Inferior parietal cortex (tissue), 1 donor: ENCODE data around the gene CNIH3.
"Not testable (repeated sequence)": the region's sequence is repeated elsewhere in the genome, so short reads cannot be mapped to it uniquely, and the experiment has no call there.

ENCODE experiments used
- DNase-seq: peaks from one replicate; pipeline ENCODE4 v3.0.0-alpha.2; 2016; ENCODE audit errors: extremely low spot score

The CNIH3 gene

GRCh38 chr1:224643653-224644052 is 27.5 kb downstream of the CNIH3 start:
- DNase-seq: no peak

DNA sequence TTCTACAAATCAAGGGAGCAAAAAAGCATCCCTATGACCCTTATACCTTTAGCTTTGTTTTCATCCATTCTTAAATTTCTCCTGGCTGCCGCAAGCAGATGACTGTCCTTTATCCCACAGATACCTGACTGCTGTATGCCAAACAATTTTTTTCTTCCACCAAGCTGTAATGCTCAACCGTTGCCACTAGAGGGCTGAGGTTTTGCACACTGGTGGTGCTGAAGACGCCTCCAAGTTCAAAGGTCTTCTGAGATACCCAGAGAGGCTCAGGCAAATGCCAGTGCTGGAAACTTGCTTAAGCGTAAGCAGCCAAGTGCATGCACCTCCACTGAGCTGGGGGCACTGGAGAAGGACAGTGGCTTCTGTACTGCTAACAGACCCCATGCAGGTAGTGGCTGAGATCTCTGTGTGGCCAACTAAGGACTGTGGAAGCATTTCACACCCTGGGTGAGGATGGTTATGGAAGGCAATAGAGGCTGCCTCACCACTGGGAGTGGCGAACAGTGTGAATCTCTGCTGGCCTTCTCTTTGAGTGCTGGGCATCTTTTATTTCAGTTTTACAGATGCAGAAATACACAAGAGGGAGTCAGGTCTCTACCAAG is 28.5 kb downstream of the CNIH3 start:
- DNase-seq: peak; percentile 80

DNA sequence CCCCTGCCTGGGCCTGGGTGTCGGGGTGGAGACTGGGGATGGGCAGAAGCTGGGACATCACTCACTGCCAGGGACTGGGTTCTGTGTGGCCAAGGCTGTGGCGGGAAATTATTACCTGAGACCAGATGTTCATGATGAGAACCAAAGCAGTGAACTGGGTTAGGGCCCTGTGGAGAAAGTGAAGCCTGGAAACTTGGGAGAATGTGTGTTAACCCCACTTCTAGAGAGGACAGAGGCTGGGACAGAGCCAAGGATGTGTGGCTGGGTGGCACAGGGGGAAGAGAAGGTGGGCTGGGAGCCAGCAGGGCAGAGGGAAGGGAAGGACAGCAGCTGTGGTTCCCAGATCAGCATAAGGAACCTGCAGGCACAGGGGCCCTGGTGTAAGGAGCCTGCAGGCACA is 31.3 kb downstream of the CNIH3 start:
- DNase-seq: no peak

DNA sequence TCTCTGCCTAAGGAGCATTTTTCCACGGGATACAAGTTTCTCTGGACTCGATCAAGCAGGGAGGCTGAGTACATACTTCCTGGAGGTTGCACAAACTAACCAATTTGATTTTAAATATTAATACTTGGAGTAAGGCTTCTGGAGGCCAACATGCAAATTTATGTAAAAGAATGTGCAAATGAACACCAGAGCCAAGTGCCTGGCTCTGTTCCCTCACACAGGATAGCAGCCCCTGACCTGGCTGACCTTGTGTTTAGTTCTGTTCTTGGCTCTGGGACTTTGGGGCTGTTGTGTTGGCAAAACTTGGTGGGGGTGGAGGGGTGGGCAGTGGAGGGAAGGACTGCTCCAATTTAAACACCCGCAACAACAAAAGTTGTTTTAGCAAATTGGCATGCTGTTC is 34.2 kb downstream of the CNIH3 start:
- DNase-seq: no peak

- no peak for DNase-seq
These were observed 35.1 kb downstream of the CNIH3 start for GRCh38 chr1:224651188-224651587.

DNA sequence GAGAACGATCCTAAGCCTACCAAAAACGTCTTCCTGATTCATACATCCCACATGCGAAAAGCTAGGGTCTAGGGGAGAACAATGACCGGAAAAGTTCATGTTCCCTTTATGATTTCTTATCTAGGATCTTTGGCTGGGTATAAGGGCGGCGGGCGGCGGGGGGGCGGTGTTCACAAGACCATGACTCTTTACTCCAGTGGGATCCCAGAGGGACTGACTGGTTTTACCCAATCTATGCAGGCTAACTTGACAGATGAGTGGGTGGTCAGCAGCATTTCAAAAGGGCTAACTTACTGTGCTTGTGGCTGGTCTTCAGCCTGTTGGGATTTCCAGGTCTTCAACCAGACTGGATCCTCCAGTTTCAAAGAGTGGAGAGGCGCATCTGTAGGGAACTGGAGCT is 40.3 kb downstream of the CNIH3 start:
- no peak for DNase-seq

- DNase-seq: no peak
These were observed 44.0 kb downstream of the CNIH3 start for GRCh38 chr1:224660074-224660473.

GRCh38 chr1:224662870-224663269 is 46.8 kb downstream of the CNIH3 start:
- no peak for DNase-seq

DNA sequence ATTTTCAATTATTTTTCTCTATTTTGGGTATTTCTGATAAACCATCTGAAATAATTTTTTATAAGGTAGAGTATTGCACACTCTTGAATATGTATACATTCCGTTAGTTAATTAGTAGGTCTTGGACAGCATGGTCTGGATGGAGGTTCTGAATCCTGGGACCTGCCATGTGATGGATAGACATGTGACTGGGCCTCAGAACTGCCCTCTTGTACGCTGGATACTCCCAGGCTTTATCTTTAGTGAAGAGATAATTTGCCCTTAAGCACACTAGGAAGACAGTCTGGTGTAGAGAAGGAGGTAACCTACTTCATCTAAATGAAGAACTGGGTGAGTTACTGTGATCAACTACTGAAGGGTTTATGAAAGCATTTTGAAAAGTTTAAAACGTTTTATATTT is 48.9 kb downstream of the CNIH3 start:
- DNase-seq: no peak

DNA sequence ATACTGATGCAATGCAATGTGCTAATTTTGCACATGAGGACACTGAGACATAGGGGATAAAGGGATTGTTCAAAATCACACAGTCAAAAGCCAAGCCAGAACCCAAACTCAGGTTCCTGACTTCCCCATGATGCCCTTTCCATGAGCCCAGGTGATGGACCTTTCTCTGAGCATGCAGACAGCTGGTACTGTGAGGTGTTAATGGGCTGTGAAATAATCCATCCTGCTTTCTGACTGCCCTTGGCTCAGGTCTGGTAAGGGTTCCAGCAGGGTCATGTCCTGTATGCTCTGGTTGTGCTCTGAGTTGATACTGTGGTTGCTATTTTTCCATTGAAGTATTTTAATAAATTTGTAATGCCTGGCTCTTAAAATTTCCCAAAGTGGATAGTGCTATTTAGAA is 50.0 kb downstream of the CNIH3 start:
- no peak for DNase-seq

DNA sequence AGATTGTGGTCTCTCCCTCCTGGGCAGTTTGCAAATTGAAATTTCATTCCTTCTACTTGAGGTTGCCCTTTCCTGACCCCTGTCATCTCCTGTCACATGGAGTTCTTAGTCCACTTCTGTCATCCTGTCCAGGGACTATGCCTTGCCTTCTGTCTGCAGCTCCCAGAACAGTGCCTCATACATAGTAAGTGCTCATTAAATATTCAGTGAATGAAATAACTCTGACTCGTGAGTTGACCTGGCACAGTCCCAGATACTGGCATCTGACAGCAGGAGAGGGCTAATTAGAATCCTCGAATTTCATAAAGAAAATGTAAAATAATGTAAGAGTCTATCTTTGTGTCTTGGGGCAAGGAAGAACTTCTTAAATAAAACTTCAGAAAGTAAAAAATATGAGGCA is 50.8 kb downstream of the CNIH3 start:
- no peak for DNase-seq

- no peak for DNase-seq
These were observed 52.9 kb downstream of the CNIH3 start for GRCh38 chr1:224668984-224669383.

- DNase-seq: no peak
These were observed 53.3 kb downstream of the CNIH3 start for GRCh38 chr1:224669403-224669802.

DNA sequence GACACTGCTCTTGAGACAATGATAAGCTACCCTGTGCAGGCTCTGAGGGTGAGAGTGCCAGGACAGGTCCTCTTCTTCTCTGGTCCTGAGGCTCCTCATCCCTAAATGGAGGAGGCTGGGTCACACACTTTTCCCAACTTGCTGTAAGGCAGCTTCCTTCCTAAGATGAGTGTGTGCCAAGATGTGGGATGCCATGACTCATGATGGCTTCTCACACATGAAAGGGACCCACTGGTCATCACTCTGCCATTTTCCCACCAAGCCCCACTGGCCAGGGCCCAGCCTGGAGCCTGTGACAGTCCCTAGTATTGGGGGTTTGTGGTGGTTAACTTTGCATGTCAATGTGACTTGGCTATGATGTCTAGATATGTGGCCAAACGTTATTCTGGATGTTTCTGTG is 54.4 kb downstream of the CNIH3 start:
- no peak for DNase-seq

DNA sequence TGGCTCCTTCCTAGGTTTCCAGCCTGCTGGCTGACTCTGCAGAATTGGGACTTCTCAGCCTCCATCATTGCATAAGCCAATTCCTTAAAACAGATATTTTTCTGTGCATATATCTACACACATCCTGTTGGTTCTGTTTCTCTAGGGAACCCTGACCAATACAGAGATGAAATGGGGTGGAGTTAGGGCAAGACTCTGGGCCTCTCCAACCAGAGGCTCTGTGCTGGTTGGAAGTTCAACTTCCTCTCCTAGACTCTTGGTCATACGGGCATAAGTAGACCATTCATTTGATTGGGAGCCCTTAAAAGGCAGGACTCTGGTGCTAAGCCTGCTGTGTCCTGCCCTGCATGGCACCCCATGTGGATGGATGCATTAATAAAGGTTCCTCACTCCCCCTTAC is 55.0 kb downstream of the CNIH3 start:
- DNase-seq: no peak

DNA sequence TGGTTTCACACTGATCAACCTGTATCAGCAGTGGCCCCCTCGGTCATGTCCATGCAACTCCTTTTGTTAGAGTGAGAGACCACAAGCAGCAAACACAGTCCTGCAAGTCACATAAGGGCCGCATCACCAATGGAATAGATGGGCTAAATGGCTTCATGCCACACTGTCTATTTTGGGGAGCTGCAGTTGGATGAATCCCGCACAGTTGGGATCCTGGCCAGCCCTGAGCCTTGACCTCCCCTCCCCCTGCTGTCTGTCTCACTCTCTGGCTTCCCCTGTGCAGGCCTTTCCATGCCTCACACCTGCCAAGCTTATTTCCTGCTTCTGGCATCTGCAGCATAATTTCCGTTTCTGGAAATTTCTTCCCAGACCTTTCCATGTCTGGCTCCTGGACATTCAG is 57.0 kb downstream of the CNIH3 start:
- no peak for DNase-seq

GRCh38 chr1:224675590-224675989 is 59.5 kb downstream of the CNIH3 start:
- no peak for DNase-seq

GRCh38 chr1:224676551-224676950 is 60.4 kb downstream of the CNIH3 start:
- DNase-seq: no peak

DNA sequence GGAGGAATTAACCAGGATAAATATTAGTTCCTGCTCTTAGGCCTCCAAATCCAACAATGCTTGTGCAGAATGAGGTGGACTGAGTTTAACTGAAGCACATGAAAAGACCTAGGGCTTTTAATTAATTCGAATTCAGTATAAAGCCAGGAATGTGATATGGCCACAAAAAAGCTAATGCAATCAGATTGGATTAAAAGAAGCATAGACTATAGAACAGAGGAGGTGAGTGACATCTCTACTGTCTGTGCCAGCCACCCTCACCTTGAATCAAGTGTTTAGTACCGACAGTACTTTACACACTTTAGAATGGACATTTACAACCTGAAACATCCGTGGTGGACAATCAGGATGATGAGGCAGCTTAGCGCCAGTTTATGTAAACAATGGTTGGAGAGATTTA is 62.1 kb downstream of the CNIH3 start:
- DNase-seq: no peak

DNA sequence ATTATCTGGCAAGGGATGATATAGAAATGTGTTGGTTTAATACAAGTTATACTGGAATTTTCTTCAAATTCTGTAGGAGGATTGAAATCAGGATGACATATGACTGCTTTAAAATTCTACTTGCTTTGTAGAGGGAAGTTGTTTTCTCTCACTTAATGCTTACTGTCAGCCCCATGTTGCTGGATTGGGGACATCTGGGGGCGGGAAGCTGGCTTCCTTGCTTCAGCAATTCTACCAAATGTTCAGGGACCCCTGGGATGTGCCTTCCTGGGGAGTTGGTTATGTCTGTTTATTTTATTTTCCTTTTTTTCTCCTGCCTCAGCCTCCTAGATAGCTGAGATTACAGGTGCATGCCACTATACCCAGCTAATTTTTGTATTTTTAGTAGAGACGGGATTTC is 63.5 kb downstream of the CNIH3 start:
- no peak for DNase-seq

GRCh38 chr1:224681816-224682215 is 65.7 kb downstream of the CNIH3 start:
- no peak for DNase-seq

DNA sequence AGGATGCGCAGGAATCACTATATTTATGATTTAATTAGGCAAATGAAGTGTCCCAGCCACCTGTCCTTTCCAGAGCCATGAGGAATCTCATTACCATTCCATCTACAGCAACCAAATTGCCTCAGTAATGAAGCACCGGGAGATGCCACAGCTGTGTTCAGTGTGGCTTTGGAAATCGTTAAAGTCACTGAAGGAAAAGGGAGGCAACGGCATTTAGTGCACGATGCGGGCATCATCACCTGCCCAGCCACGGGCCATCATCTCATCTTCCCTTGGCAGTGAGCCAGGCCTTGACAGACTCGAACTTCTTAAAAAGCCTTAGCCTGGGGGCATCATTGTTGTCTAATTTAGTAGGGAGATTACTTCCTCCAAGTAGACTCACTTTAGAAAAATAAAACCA is 67.8 kb downstream of the CNIH3 start:
- no peak for DNase-seq

DNA sequence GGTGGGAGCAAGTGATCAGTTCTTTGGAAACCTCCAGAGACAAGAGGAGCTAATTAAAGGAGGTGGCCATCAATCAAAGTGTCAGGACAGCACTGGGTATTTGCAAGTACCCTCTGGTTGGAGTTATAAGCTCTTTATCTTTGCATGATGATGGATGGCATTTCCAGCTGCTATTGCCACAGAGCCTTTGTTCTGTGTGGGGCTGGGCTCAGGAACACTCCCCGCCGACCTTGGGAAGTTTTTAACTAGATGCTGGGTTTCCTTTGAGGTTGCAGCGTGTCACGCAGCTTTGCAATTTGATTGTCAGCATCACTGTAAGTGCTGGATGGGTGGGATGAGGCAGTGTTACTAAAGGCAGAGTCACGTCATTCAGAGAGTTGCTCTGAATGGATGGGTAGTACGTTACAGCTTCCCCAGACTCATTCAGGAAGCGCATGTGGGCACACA is 68.9 kb downstream of the CNIH3 start:
- no peak for DNase-seq

GRCh38 chr1:224686140-224686539 is 70.0 kb downstream of the CNIH3 start:
- not testable (repeated sequence) for DNase-seq
